B cell (primary cell): Measurements from ENCODE around the gene FKBP10. TPM values are rescaled to one million over a fixed set of nuclear protein-coding genes. Genes with fewer than 3 reads are reported as not detected.

Experiments
- ATAC-seq: fragments of 200-7000 bp; cut with Tn5 transposase; one replicate; pipeline ENCODE4 v1.10.0; 2021; ENCODE audit warnings: low read depth, mild to moderate bottlenecking, moderate number of reproducible peaks, moderate library complexity
- CTCF ChIA-PET: fragments of 350-600 bp; sonication (Branson Sonifier 250); formaldehyde crosslinking; loops from one replicate; lab custom pipeline; 2021; ENCODE audit warnings: antibody characterized with exemption, inconsistent platforms; lab: Charles Lee
- POLR2A ChIA-PET: fragments of 350-600 bp; sonication (Branson Sonifier 250); formaldehyde crosslinking; loops from one replicate; lab custom pipeline; 2021; ENCODE audit warnings: antibody characterized with exemption; lab: Charles Lee
- DNase-seq: peaks from one replicate; pipeline ENCODE4 v3.0.0; 2013
- H2AFZ ChIP-seq: 2 replicates; pipeline ENCODE4 v1.6.1; 2012; ENCODE audit warnings: mild to moderate bottlenecking, low read depth, low read length; ENCODE audit not compliant: insufficient read depth, poor library complexity, severe bottlenecking
- H3K27ac ChIP-seq, 2 donors: 1 replicate in 1 of 2; 2 replicates in 1 of 2; pipeline ENCODE4 v1.5.1; 2012 to 2013; ENCODE audit warnings: low read length in 2 of 2, mild to moderate bottlenecking in 2 of 2, moderate library complexity in 1 of 2
- H3K27me3 ChIP-seq, 4 experiments: fragments of 200-600 bp in 1 of 4; sonication (generic) in 1 of 4; replicated peaks in 1 of 4; 1 replicate in 2 of 4; 2 replicates in 2 of 4; pipeline versions ENCODE4 v1.6.1 to v1.7.0; 2013 to 2016; ENCODE audit warnings: low read length in 3 of 4, mild to moderate bottlenecking in 2 of 4, mixed read lengths in 1 of 4, moderate library complexity in 1 of 4; ENCODE audit not compliant: insufficient read depth in 4 of 4, control insufficient read depth in 3 of 4; ENCODE audit errors: control extremely low read depth in 1 of 4
- H3K36me3 ChIP-seq, 2 experiments: replicated peaks in 1 of 2; 1 replicate in 1 of 2; 2 replicates in 1 of 2; pipeline versions ENCODE4 v1.6.1 to v1.7.1; 2013; ENCODE audit warnings: low read length in 1 of 2; ENCODE audit not compliant: insufficient read depth in 2 of 2, control insufficient read depth in 1 of 2; ENCODE audit errors: control extremely low read depth in 1 of 2, extremely low read depth in 1 of 2
- H3K4me1 ChIP-seq, 2 donors: fragments of 200-600 bp in 1 of 2; sonication (generic) in 1 of 2; 1 replicate in 1 of 2; 2 replicates in 1 of 2; pipeline versions ENCODE4 v1.5.1 to v1.6.1; 2013 to 2017; ENCODE audit warnings: low read length in 2 of 2; ENCODE audit not compliant: control insufficient read depth in 2 of 2, insufficient read depth in 2 of 2
- H3K4me2 ChIP-seq: replicated peaks from 2 replicates; pipeline ENCODE3; 2012; ENCODE audit warnings: mild to moderate bottlenecking, low read depth, low read length; ENCODE audit not compliant: poor library complexity, severe bottlenecking
- H3K4me3 ChIP-seq, 5 experiments: fragments of 200-600 bp in 1 of 5; sonication (generic) in 1 of 5; 1 replicate in 3 of 5; 2 replicates in 2 of 5; pipeline versions ENCODE4 v1.5.1 to v1.7.0; 2011 to 2016; ENCODE audit warnings: low read length in 4 of 5, mild to moderate bottlenecking in 4 of 5, low read depth in 2 of 5, control low read depth in 1 of 5, moderate library complexity in 1 of 5; ENCODE audit not compliant: insufficient read depth in 1 of 5; ENCODE audit errors: control extremely low read depth in 1 of 5, extremely low read depth in 1 of 5
- H3K79me2 ChIP-seq: fragments of 200-600 bp; sonication (generic); one replicate; pipeline ENCODE4 v1.6.0; 2016; ENCODE audit warnings: low read length; ENCODE audit not compliant: control insufficient read depth, insufficient read depth
- H3K9ac ChIP-seq: fragments of 200-600 bp; sonication (generic); 2 replicates; pipeline ENCODE4 v1.6.1; 2017; ENCODE audit warnings: mild to moderate bottlenecking, low read length, moderate library complexity
- H3K9me3 ChIP-seq, 3 donors: one replicate each; pipeline versions ENCODE4 v1.6.1 to v1.7.1; 2013; ENCODE audit warnings: low read length in 2 of 3; ENCODE audit not compliant: control insufficient read depth in 2 of 3, insufficient read depth in 1 of 3; ENCODE audit errors: control extremely low read depth in 1 of 3
- H4K20me1 ChIP-seq: 2 replicates; pipeline ENCODE4 v1.6.0; 2012; ENCODE audit warnings: mild to moderate bottlenecking, low read length; ENCODE audit not compliant: insufficient read depth, control insufficient read depth, poor library complexity, severe bottlenecking
- H3K27ac Mint-ChIP-seq: one replicate; pipeline ENCODE4 v1.8.0; 2021; ENCODE audit warnings: mixed read lengths
- H3K27me3 Mint-ChIP-seq: one replicate; pipeline ENCODE4 v1.8.0; 2021; ENCODE audit warnings: mixed read lengths
- H3K4me1 Mint-ChIP-seq: one replicate; pipeline ENCODE4 v1.8.0; 2021; ENCODE audit warnings: mixed read lengths
- H3K4me3 Mint-ChIP-seq: one replicate; pipeline ENCODE4 v1.8.0; 2021; ENCODE audit warnings: mixed read lengths
- H3K9me3 Mint-ChIP-seq: one replicate; pipeline ENCODE4 v1.8.0; 2022; ENCODE audit warnings: mixed read lengths; ENCODE audit not compliant: insufficient read depth
- CTCF ChIP-seq: fragments of 200-600 bp; IDR thresholded peaks from one replicate; pipeline ENCODE4 v1.8.0; 2022; ENCODE audit warnings: antibody characterized with exemption, mild to moderate bottlenecking
- EZH2 ChIP-seq: IDR thresholded peaks from 2 replicates; pipeline ENCODE4 v1.6.1; 2012; ENCODE audit warnings: borderline replicate concordance, low read depth, mild to moderate bottlenecking, moderate library complexity, low read length; ENCODE audit not compliant: insufficient read depth, poor library complexity, severe bottlenecking
- WGBS: methylation state at CpG from one replicate; pipeline ENCODE4 v1.1.5; 2013; ENCODE audit warnings: missing lambda C conversion rate; ENCODE audit not compliant: insufficient coverage; 5-methylcytosine and 5-hydroxymethylcytosine counted together
- intact Hi-C: fragments of 100-400 bp; cut with micrococcal nuclease; formaldehyde crosslinking; loops from one replicate; pipeline ENCODE4 v1.10.0; 2022
- polyA plus RNA-seq: library from polyadenylated mRNA; depleted of rRNA; stranded (reverse); fragments of >200 nt; gene quantifications from 2 replicates; pipeline ENCODE4 v1.2.3, GENCODE V29; 2012
- total RNA-seq, 2 donors: library from RNA; stranded (reverse); fragments of 120-200 nt in 1 of 2; gene quantifications; 1 replicate in 1 of 2; 2 replicates in 1 of 2; pipeline versions ENCODE4 v1.2.3 to v1.2.4, GENCODE V29; 2013 to 2022

The FKBP10 gene
- total and polyA plus RNA-seq, 2 donors (not counting 1 experiment from before 2014, with no cell fraction given), result 0.21 to 0.34 TPM

GRCh38 chr17:41777157-41777573, 35.6 kb upstream of the FKBP10 start:
- Mint-ChIP-seq H3K9me3 (no peaks in the 10 kb centered on the region), H3K27ac (no peak overlapping the region), H3K4me3 (no peak overlapping the region), H3K4me1 (peaks cover 21% of the 10 kb centered on the region), H3K27me3 (no peaks in the 10 kb centered on the region)
- H3K9me3 ChIP-seq, result no peaks in the 10 kb centered on the region
- CTCF ChIA-PET, result interaction anchor here (1.2 to 2.2 kb wide), 2 partner anchors 9 to 24 kb away, joined by 5 to 9 read pairs; partner anchors contain the start of gene JUP
- peaks cover 0 to 29% of the 10 kb centered on the region in 2 experiments for H3K36me3 ChIP-seq
- no peaks in the 10 kb centered on the region for H3K27me3 ChIP-seq
- H3K4me1 ChIP-seq, result peaks cover 0 to 62% of the 10 kb centered on the region in 2 donors
- no peak for TF ChIP-seq CTCF
- no peak for TF ChIP-seq EZH2
- ATAC-seq, result no peak
- no peak overlapping the region for H3K4me3 ChIP-seq
- no peak for DNase-seq
- peaks cover 39% of the 10 kb centered on the region for H4K20me1 ChIP-seq
- 78% methylated on average over 4 of the region's 4 CpGs for WGBS
- intact Hi-C loops, result no loop called here
- no peak overlapping the region for H2AFZ ChIP-seq
- no peak overlapping the region for H3K9ac ChIP-seq
- POLR2A ChIA-PET, result no interaction called here
- no peak overlapping the region for H3K4me2 ChIP-seq
- H3K27ac ChIP-seq, result no peak overlapping the region
- H3K79me2 ChIP-seq, result peaks cover 74% of the 10 kb centered on the region

GRCh38 chr17:41777574-41778188, 35.1 kb upstream of the FKBP10 start:
- Histone ChIP-seq H3K4me1 (peaks cover 4 to 62% of the 10 kb centered on the region in 2 donors), H3K4me2 (no peak overlapping the region), H3K9me3 (no peaks in the 10 kb centered on the region), H3K36me3 (peaks cover 0 to 24% of the 10 kb centered on the region in 2 experiments), H2AFZ (no peak overlapping the region), H3K9ac (no peak overlapping the region), H3K4me3 (no peak overlapping the region), H4K20me1 (peaks cover 34% of the 10 kb centered on the region), H3K27ac (no peak overlapping the region), H3K27me3 (no peaks in the 10 kb centered on the region), H3K79me2 (peaks cover 74% of the 10 kb centered on the region)
- 61% methylated on average over 9 of the region's 12 CpGs for WGBS
- H3K4me1 Mint-ChIP-seq, result peaks cover 21% of the 10 kb centered on the region
- ChIA-PET POLR2A (no interaction called here), CTCF (interaction anchor here (1.2 to 2.2 kb wide), 2 partner anchors 9 to 24 kb away, joined by 5 to 9 read pairs; partner anchors contain the start of gene JUP)
- DNase-seq (no peak), ATAC-seq (no peak)
- no peak overlapping the region for H3K27ac Mint-ChIP-seq
- intact Hi-C loops, result no loop called here
- no peaks in the 10 kb centered on the region for H3K9me3 Mint-ChIP-seq
- no peak overlapping the region for H3K4me3 Mint-ChIP-seq
- no peak for TF ChIP-seq CTCF
- no peak for TF ChIP-seq EZH2
- H3K27me3 Mint-ChIP-seq, result no peaks in the 10 kb centered on the region
